H9 (cell line): Measurements from ENCODE around the gene AQP9. TPM values are rescaled to one million over a fixed set of nuclear protein-coding genes. Genes with fewer than 3 reads are reported as not detected.

ENCODE experiments used
- DNase-seq: peaks from one replicate; pipeline ENCODE4 v3.0.0-alpha.2; 2017
- H2AFZ ChIP-seq: one replicate; pipeline ENCODE4 v1.6.1; 2013; ENCODE audit warnings: mild to moderate bottlenecking, low read length, control low read depth, moderate library complexity
- H2AK5ac ChIP-seq: 2 replicates; pipeline ENCODE4 v1.6.1; 2013; ENCODE audit warnings: low read length, control low read depth, mixed read lengths; ENCODE audit not compliant: insufficient read length
- H2BK120ac ChIP-seq: one replicate; pipeline ENCODE4 v1.6.1; 2013; ENCODE audit warnings: low read depth, mild to moderate bottlenecking, low read length, control low read depth, inconsistent platforms; ENCODE audit not compliant: poor library complexity, severe bottlenecking
- H2BK12ac ChIP-seq: 2 replicates; pipeline ENCODE4 v1.6.1; 2013; ENCODE audit warnings: low read length, control low read depth, mixed read lengths, low read depth; ENCODE audit not compliant: insufficient read length
- H2BK15ac ChIP-seq: 2 replicates; pipeline ENCODE4 v1.6.1; 2013; ENCODE audit warnings: low read depth, low read length, control low read depth
- H2BK20ac ChIP-seq: one replicate; pipeline ENCODE4 v1.6.1; 2013; ENCODE audit warnings: low read depth, mild to moderate bottlenecking, low read length, control low read depth, inconsistent platforms; ENCODE audit not compliant: poor library complexity, severe bottlenecking
- H2BK5ac ChIP-seq: 2 replicates; pipeline ENCODE4 v1.6.1; 2013; ENCODE audit warnings: low read length, control low read depth, mixed read lengths; ENCODE audit not compliant: insufficient read length
- H3K14ac ChIP-seq: 2 replicates; pipeline ENCODE4 v1.6.1; 2013; ENCODE audit warnings: low read length, control low read depth; ENCODE audit not compliant: insufficient read depth
- H3K18ac ChIP-seq: 2 replicates; pipeline ENCODE4 v1.6.1; 2013; ENCODE audit warnings: low read depth, mild to moderate bottlenecking, mixed read lengths, low read length, control low read depth; ENCODE audit not compliant: insufficient read length
- H3K23ac ChIP-seq: 2 replicates; pipeline ENCODE4 v1.6.1; 2013; ENCODE audit warnings: low read length, control low read depth, mixed read lengths, low read depth; ENCODE audit not compliant: insufficient read length
- H3K23me2 ChIP-seq: 2 replicates; pipeline ENCODE4 v1.6.1; 2013; ENCODE audit warnings: low read depth, mild to moderate bottlenecking, mixed read lengths, low read length, control low read depth; ENCODE audit not compliant: insufficient read length, poor library complexity, severe bottlenecking
- H3K27ac ChIP-seq: 2 replicates; pipeline ENCODE4 v1.5.1; 2013; ENCODE audit warnings: low read length, control low read depth, mixed read lengths, low read depth; ENCODE audit not compliant: insufficient read length
- H3K27me3 ChIP-seq: 2 replicates; pipeline ENCODE4 v1.6.1; 2013; ENCODE audit warnings: low read length, control low read depth, inconsistent platforms; ENCODE audit not compliant: insufficient read depth
- H3K4ac ChIP-seq: 2 replicates; pipeline ENCODE4 v1.6.1; 2013; ENCODE audit warnings: low read depth, mild to moderate bottlenecking, control low read depth, inconsistent platforms, low read length, moderate library complexity
- H3K4me1 ChIP-seq: 2 replicates; pipeline ENCODE4 v1.6.1; 2013; ENCODE audit warnings: low read length, control low read depth, inconsistent platforms; ENCODE audit not compliant: insufficient read depth
- H3K4me2 ChIP-seq: 2 replicates; pipeline ENCODE4 v1.6.1; 2013; ENCODE audit warnings: low read length, control low read depth, mixed read lengths; ENCODE audit not compliant: insufficient read length, insufficient read depth
- H3K56ac ChIP-seq: 2 replicates; pipeline ENCODE4 v1.6.1; 2013; ENCODE audit warnings: low read depth, mild to moderate bottlenecking, mixed read lengths, low read length, control low read depth; ENCODE audit not compliant: insufficient read length
- H3K79me1 ChIP-seq: 2 replicates; pipeline ENCODE4 v1.6.1; 2013; ENCODE audit warnings: low read depth, mild to moderate bottlenecking, moderate library complexity, low read length, control low read depth, inconsistent platforms; ENCODE audit not compliant: insufficient read depth, poor library complexity, severe bottlenecking
- H3K79me2 ChIP-seq: 2 replicates; pipeline ENCODE4 v1.6.1; 2013; ENCODE audit warnings: low read length, control low read depth, inconsistent platforms; ENCODE audit not compliant: insufficient read depth
- H3K9ac ChIP-seq: 2 replicates; pipeline ENCODE4 v1.6.1; 2013; ENCODE audit warnings: low read length, control low read depth, mixed read lengths; ENCODE audit not compliant: insufficient read length; ENCODE audit errors: extremely low read depth
- H3K9me3 ChIP-seq: one replicate; pipeline ENCODE4 v1.6.1; 2013; ENCODE audit warnings: low read depth, low read length, inconsistent platforms; ENCODE audit not compliant: control insufficient read depth
- H3T11ph ChIP-seq: one replicate; pipeline ENCODE4 v1.6.1; 2013; ENCODE audit warnings: mild to moderate bottlenecking, low read length, control low read depth, inconsistent platforms
- H4K20me1 ChIP-seq: one replicate; pipeline ENCODE4 v1.6.1; 2013; ENCODE audit not compliant: control insufficient read depth, insufficient read length, insufficient read depth
- H4K5ac ChIP-seq: 2 replicates; pipeline ENCODE4 v1.6.1; 2013; ENCODE audit warnings: low read depth, mild to moderate bottlenecking, mixed read lengths, low read length, control low read depth; ENCODE audit not compliant: insufficient read length
- H4K8ac ChIP-seq: replicated peaks from 2 replicates; pipeline ENCODE4 v1.6.1; 2013; ENCODE audit warnings: low read length, control low read depth, mixed read lengths, low read depth; ENCODE audit not compliant: insufficient read length
- H4K91ac ChIP-seq: 2 replicates; pipeline ENCODE4 v1.6.1; 2013; ENCODE audit warnings: low read depth, mild to moderate bottlenecking, moderate library complexity, mixed read lengths, low read length, control low read depth; ENCODE audit not compliant: insufficient read length
- H3K27ac Mint-ChIP-seq, 3 experiments: 2 replicates in 2 of 3; 3 replicates in 1 of 3; pipeline ENCODE4 v1.8.0; 2020 to 2021; ENCODE audit warnings: mixed read lengths in 3 of 3, mild to moderate bottlenecking in 1 of 3, moderate library complexity in 1 of 3
- H3K27me3 Mint-ChIP-seq: 2 replicates; pipeline ENCODE4 v1.8.0; 2021; ENCODE audit warnings: low read depth, mild to moderate bottlenecking, moderate library complexity, mixed read lengths
- H3K36me3 Mint-ChIP-seq, 3 experiments: 2 replicates in 2 of 3; 3 replicates in 1 of 3; pipeline ENCODE4 v1.8.0; 2020 to 2021; ENCODE audit warnings: low read depth in 3 of 3, mixed read lengths in 3 of 3; ENCODE audit not compliant: insufficient read depth in 1 of 3
- H3K4me1 Mint-ChIP-seq, 2 experiments: 2 replicates each; pipeline ENCODE4 v1.8.0; 2020; ENCODE audit warnings: mixed read lengths in 2 of 2
- H3K4me3 Mint-ChIP-seq, 2 experiments: 2 replicates in 1 of 2; 3 replicates in 1 of 2; pipeline ENCODE4 v1.8.0; 2020 to 2021; ENCODE audit warnings: mild to moderate bottlenecking in 2 of 2, mixed read lengths in 2 of 2, moderate library complexity in 1 of 2
- H3K9me3 Mint-ChIP-seq, 2 experiments: 2 replicates in 1 of 2; 3 replicates in 1 of 2; pipeline ENCODE4 v1.8.0; 2020; ENCODE audit warnings: mild to moderate bottlenecking in 2 of 2, mixed read lengths in 2 of 2, moderate library complexity in 1 of 2
- WGBS: extraction: QIAGEN DNeasy Blood & Tissue Kit; methylation state at CpG from one replicate; pipeline ENCODE4 v1.1.7; 2013; ENCODE audit warnings: missing lambda C conversion rate, low lambda C conversion rate, mixed read lengths; ENCODE audit not compliant: insufficient read length; ENCODE audit errors: extremely low coverage; 5-methylcytosine and 5-hydroxymethylcytosine counted together
- total RNA-seq: library from RNA; stranded (reverse); gene quantifications from 2 replicates; pipeline ENCODE4 v1.2.1, GENCODE V29; 2021
- TF ChIP-seq, protein P1 (sequence below): fragments of 200-600 bp; sonication (generic); conservative IDR thresholded peaks from 3 replicates; pipeline ENCODE4 v1.8.0; 2021; ENCODE audit warnings: antibody characterized with exemption, mild to moderate bottlenecking

AQP9 gene
- total RNA-seq, 1 experiment from 2014 or later = not detected

DNA sequence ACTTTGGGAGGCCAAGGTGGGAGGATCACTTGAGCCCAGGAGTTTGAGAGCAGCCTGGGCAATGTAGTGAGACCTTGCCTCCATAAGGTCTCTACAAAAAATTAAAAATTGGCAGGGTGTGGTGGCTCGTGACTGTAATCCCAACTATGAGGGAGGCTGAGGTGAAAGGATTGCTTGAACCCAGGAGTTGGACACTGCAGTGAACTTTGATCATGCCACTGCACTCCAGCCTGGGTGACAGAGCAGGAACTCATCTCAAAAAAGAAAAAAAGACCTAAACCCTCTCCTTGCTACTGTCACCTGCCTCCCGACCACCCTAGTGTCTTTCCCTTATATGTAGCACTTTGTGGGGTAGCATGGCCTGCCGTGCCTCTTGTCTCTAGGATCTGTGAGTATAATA, 23.8 kb upstream of the AQP9 start:
- Histone ChIP-seq H3K79me2 (no peaks in the 10 kb centered on the region), H2BK15ac (no peak overlapping the region), H2AK5ac (no peak overlapping the region), H2BK120ac (no peak overlapping the region), H2BK12ac (no peak overlapping the region), H3K4me2 (no peak overlapping the region), H2BK20ac (no peak overlapping the region), H4K5ac (no peak overlapping the region), H3K56ac (no peak overlapping the region), H3K4ac (no peak overlapping the region), H4K8ac (no peak overlapping the region), H3K4me1 (peaks cover 2% of the 10 kb centered on the region; the same call in 1 of the 2 replicates), H3K27ac (no peak overlapping the region), H3K27me3 (no peaks in the 10 kb centered on the region), H3K23ac (no peak overlapping the region), H3K23me2 (no peaks in the 10 kb centered on the region), H2AFZ (no peak overlapping the region), H3K14ac (no peak overlapping the region), H2BK5ac (no peak overlapping the region), H4K20me1 (no peaks in the 10 kb centered on the region), H3T11ph (no peak overlapping the region), H3K9ac (no peak overlapping the region), H3K9me3 (no peaks in the 10 kb centered on the region), H3K79me1 (no peaks in the 10 kb centered on the region), H4K91ac (no peak overlapping the region), H3K18ac (no peak overlapping the region)
- Mint-ChIP-seq H3K36me3 (no peaks in the 10 kb centered on the region), H3K4me3 (no peak overlapping the region), H3K27ac (no peak overlapping the region), H3K9me3 (no peaks in the 10 kb centered on the region), H3K4me1 (peaks cover 5 to 9% of the 10 kb centered on the region in 2 experiments), H3K27me3 (no peaks in the 10 kb centered on the region)
- whole genome bisulfite sequencing = no CpG with 5 or more reads among the region's 3 CpGs
- no peak for DNase-seq
- TF ChIP-seq, protein P1, sequence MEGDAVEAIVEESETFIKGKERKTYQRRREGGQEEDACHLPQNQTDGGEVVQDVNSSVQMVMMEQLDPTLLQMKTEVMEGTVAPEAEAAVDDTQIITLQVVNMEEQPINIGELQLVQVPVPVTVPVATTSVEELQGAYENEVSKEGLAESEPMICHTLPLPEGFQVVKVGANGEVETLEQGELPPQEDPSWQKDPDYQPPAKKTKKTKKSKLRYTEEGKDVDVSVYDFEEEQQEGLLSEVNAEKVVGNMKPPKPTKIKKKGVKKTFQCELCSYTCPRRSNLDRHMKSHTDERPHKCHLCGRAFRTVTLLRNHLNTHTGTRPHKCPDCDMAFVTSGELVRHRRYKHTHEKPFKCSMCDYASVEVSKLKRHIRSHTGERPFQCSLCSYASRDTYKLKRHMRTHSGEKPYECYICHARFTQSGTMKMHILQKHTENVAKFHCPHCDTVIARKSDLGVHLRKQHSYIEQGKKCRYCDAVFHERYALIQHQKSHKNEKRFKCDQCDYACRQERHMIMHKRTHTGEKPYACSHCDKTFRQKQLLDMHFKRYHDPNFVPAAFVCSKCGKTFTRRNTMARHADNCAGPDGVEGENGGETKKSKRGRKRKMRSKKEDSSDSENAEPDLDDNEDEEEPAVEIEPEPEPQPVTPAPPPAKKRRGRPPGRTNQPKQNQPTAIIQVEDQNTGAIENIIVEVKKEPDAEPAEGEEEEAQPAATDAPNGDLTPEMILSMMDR = no peak
